SK-N-SH treated with all-trans-retinoic acid at 6 μM for 48 hours (cell line): ENCODE measurements around the gene ZFP92.

Experiments used
- ATAC-seq: fragments of 200-7000 bp; cut with Tn5 transposase; 3 replicates; pipeline ENCODE4 v1.9.1; 2020; ENCODE audit warnings: mild to moderate bottlenecking, moderate library complexity
- ARNTL ChIP-seq: fragments of 450-650 bp; formaldehyde crosslinking; IDR thresholded peaks from 2 replicates; pipeline ENCODE4 v1.5.0; 2020; ENCODE audit warnings: low read depth, mild to moderate bottlenecking, moderate library complexity, borderline replicate concordance
- CREB5 ChIP-seq: fragments of 250-450 bp; sonication (Bioruptor Pico); IDR thresholded peaks from 2 replicates; pipeline ENCODE4 v1.5.1; 2020; ENCODE audit warnings: low read depth, mild to moderate bottlenecking, moderate library complexity
- CSDC2 ChIP-seq: fragments of 250-450 bp; sonication (Bioruptor Pico); IDR thresholded peaks from 2 replicates; pipeline ENCODE4 v1.5.0; 2020; ENCODE audit warnings: mild to moderate bottlenecking, moderate library complexity
- CSRNP3 ChIP-seq: fragments of 250-450 bp; sonication (Bioruptor Pico); IDR thresholded peaks from 2 replicates; pipeline ENCODE4 v1.5.1; 2021; ENCODE audit warnings: mild to moderate bottlenecking, moderate library complexity
- ESRRG ChIP-seq: fragments of 250-450 bp; sonication (Bioruptor Pico); IDR thresholded peaks from 2 replicates; pipeline ENCODE4 v1.6.1; 2021; ENCODE audit warnings: mild to moderate bottlenecking
- GLIS3 ChIP-seq: fragments of 250-450 bp; sonication (Bioruptor Pico); IDR thresholded peaks from 2 replicates; pipeline ENCODE4 v1.5.0; 2020; ENCODE audit warnings: mild to moderate bottlenecking, moderate library complexity
- ISL1 ChIP-seq: fragments of 250-450 bp; sonication (Bioruptor Pico); IDR thresholded peaks from 2 replicates; pipeline ENCODE4 v2.1.2; 2022; ENCODE audit warnings: mild to moderate bottlenecking, moderate library complexity
- OSR1 ChIP-seq: fragments of 250-450 bp; sonication (Bioruptor Pico); IDR thresholded peaks from 2 replicates; pipeline ENCODE4 v1.8.0; 2022; ENCODE audit warnings: moderate library complexity, mild to moderate bottlenecking, inconsistent platforms
- PATZ1 ChIP-seq: fragments of 250-450 bp; sonication (Bioruptor Pico); IDR thresholded peaks from 2 replicates; pipeline ENCODE4 v1.8.0; 2020; ENCODE audit warnings: mild to moderate bottlenecking, moderate library complexity, borderline replicate concordance
- POU6F1 ChIP-seq: fragments of 250-450 bp; sonication (Bioruptor Pico); IDR thresholded peaks from 2 replicates; pipeline ENCODE4 v1.8.0; 2021; ENCODE audit warnings: low read depth, mild to moderate bottlenecking, moderate library complexity, borderline replicate concordance
- PPARA ChIP-seq: fragments of 250-450 bp; sonication (Bioruptor Pico); IDR thresholded peaks from 2 replicates; pipeline ENCODE4 v1.5.0; 2020; ENCODE audit warnings: mild to moderate bottlenecking, borderline replicate concordance
- RARB ChIP-seq: fragments of 250-450 bp; sonication (Bioruptor Pico); IDR thresholded peaks from 2 replicates; pipeline ENCODE4 v1.8.0; 2021; ENCODE audit warnings: mild to moderate bottlenecking, moderate library complexity
- SNAI2 ChIP-seq: fragments of 250-450 bp; sonication (Bioruptor Pico); IDR thresholded peaks from 2 replicates; pipeline ENCODE4 v1.5.0; 2020; ENCODE audit warnings: mild to moderate bottlenecking, moderate library complexity
- TCF4 ChIP-seq: fragments of 250-450 bp; sonication (Bioruptor Pico); IDR thresholded peaks from 2 replicates; pipeline ENCODE4 v1.8.0; 2021; ENCODE audit warnings: mild to moderate bottlenecking, moderate library complexity, borderline replicate concordance
- TOX ChIP-seq: fragments of 250-450 bp; sonication (Bioruptor Pico); IDR thresholded peaks from 2 replicates; pipeline ENCODE4 v1.8.0; 2021; ENCODE audit warnings: mild to moderate bottlenecking, moderate library complexity, borderline replicate concordance
- TSHZ2 ChIP-seq: fragments of 250-450 bp; sonication (Bioruptor Pico); IDR thresholded peaks from 2 replicates; pipeline ENCODE4 v1.5.0; 2020; ENCODE audit warnings: mild to moderate bottlenecking, moderate library complexity
- ZC3H10 ChIP-seq: fragments of 250-450 bp; sonication (Bioruptor Pico); IDR thresholded peaks from 2 replicates; pipeline ENCODE4 v1.5.1; 2021; ENCODE audit warnings: mild to moderate bottlenecking, moderate library complexity
- ZFP3 ChIP-seq: fragments of 250-450 bp; sonication (Bioruptor Pico); IDR thresholded peaks from 2 replicates; pipeline ENCODE4 v1.5.0; 2020; ENCODE audit warnings: mild to moderate bottlenecking, moderate library complexity
- ZFP30 ChIP-seq: fragments of 450-650 bp; formaldehyde crosslinking; IDR thresholded peaks from 2 replicates; pipeline ENCODE4 v1.5.0; 2022; ENCODE audit warnings: mild to moderate bottlenecking, moderate library complexity
- ZNF565 ChIP-seq: fragments of 450-650 bp; formaldehyde crosslinking; conservative IDR thresholded peaks from 2 replicates; pipeline ENCODE4 v1.5.0; 2020; ENCODE audit warnings: low read depth, mild to moderate bottlenecking, moderate library complexity
- ZNF70 ChIP-seq: fragments of 450-650 bp; formaldehyde crosslinking; IDR thresholded peaks from 2 replicates; pipeline ENCODE4 v1.5.0; 2020; ENCODE audit warnings: mild to moderate bottlenecking, moderate library complexity
- ZNF8 ChIP-seq: fragments of 450-650 bp; formaldehyde crosslinking; IDR thresholded peaks from 2 replicates; pipeline ENCODE4 v1.5.0; 2020; ENCODE audit warnings: mild to moderate bottlenecking, moderate library complexity

ZFP92 gene

GRCh38 chrX:153416781-153417450, 5.6 kb downstream of the ZFP92 start:
- no peak for TF ChIP-seq CSDC2 (CRISPR knock-in tag)
- TF ChIP-seq TCF4 (CRISPR knock-in tag), result no peak
- no peak for TF ChIP-seq ZNF70 (CRISPR knock-in tag)
- no peak for ATAC-seq

GRCh38 chrX:153417637-153418036, 6.4 kb downstream of the ZFP92 start:
- TF ChIP-seq ESRRG (CRISPR knock-in tag) (no peak), ZNF8 (no peak), ARNTL (CRISPR knock-in tag) (no peak), ZC3H10 (no peak), GLIS3 (CRISPR knock-in tag) (no peak)
- no peak for ATAC-seq

GRCh38 chrX:153420851-153421599, 9.8 kb downstream of the ZFP92 start:
- no peak for ATAC-seq
- TF ChIP-seq PATZ1 (CRISPR knock-in tag), result no peak
- no peak for TF ChIP-seq GLIS3 (CRISPR knock-in tag)
- no peak for TF ChIP-seq ZNF565
- no peak for TF ChIP-seq OSR1 (CRISPR knock-in tag)
- no peak for TF ChIP-seq ZC3H10
- no peak for TF ChIP-seq ESRRG (CRISPR knock-in tag)
- TF ChIP-seq TSHZ2 (CRISPR knock-in tag), result no peak
- no peak for TF ChIP-seq SNAI2 (CRISPR knock-in tag)
- TF ChIP-seq ZFP3 (CRISPR knock-in tag), result no peak
- TF ChIP-seq ZFP30 (CRISPR knock-in tag), result no peak
- no peak for TF ChIP-seq ZNF70 (CRISPR knock-in tag)
- TF ChIP-seq CSDC2 (CRISPR knock-in tag), result no peak
- TF ChIP-seq ZNF8, result no peak
- no peak for TF ChIP-seq PPARA
- TF ChIP-seq CREB5 (CRISPR knock-in tag), result no peak
- no peak for TF ChIP-seq RARB
- no peak for TF ChIP-seq CSRNP3 (CRISPR knock-in tag)
- TF ChIP-seq TOX (CRISPR knock-in tag), result no peak

GRCh38 chrX:153421856-153422255, 10.6 kb downstream of the ZFP92 start:
- ATAC-seq, result no peak
- TF ChIP-seq TOX (CRISPR knock-in tag), result no peak
- no peak for TF ChIP-seq TSHZ2 (CRISPR knock-in tag)
- no peak for TF ChIP-seq ZNF565
- TF ChIP-seq TCF4 (CRISPR knock-in tag), result no peak
- no peak for TF ChIP-seq RARB
- no peak for TF ChIP-seq CREB5 (CRISPR knock-in tag)
- TF ChIP-seq POU6F1 (CRISPR knock-in tag), result no peak
- TF ChIP-seq ZNF8, result no peak
- TF ChIP-seq ISL1 (CRISPR knock-in tag), result no peak
- no peak for TF ChIP-seq CSDC2 (CRISPR knock-in tag)
